ACC112 (cell line): ENCODE measurements around the gene ROPN1B.
"Not testable (repeated sequence)": the region's sequence is repeated elsewhere in the genome, so short reads cannot be mapped to it uniquely, and the experiment has no call there.

Experiments
- H2AFZ ChIP-seq: fragments of 200-600 bp; sonication (generic); one replicate; pipeline ENCODE4 v1.6.0; 2017; ENCODE audit warnings: antibody characterized with exemption, low read length; ENCODE audit not compliant: unreplicated experiment
- H3K27ac ChIP-seq: fragments of 200-600 bp; sonication (generic); 2 replicates; pipeline ENCODE4 v1.5.1; 2014; ENCODE audit warnings: low read depth, mild to moderate bottlenecking, antibody characterized with exemption, low read length, moderate library complexity
- H3K27me3 ChIP-seq: fragments of 200-600 bp; sonication (generic); 2 replicates; pipeline ENCODE4 v1.6.1; 2014; ENCODE audit warnings: mild to moderate bottlenecking, antibody characterized with exemption, low read length, moderate library complexity, mixed read lengths; ENCODE audit not compliant: insufficient read depth
- H3K36me3 ChIP-seq: fragments of 200-600 bp; sonication (generic); 2 replicates; pipeline ENCODE4 v1.6.1; 2016; ENCODE audit warnings: mild to moderate bottlenecking, antibody characterized with exemption, low read length, moderate library complexity, mixed read lengths; ENCODE audit not compliant: insufficient read depth
- H3K4me1 ChIP-seq: fragments of 200-600 bp; sonication (generic); one replicate; pipeline ENCODE4 v1.6.1; 2016; ENCODE audit warnings: low read length, mixed read lengths; ENCODE audit not compliant: insufficient read depth, unreplicated experiment, control insufficient read depth
- H3K4me3 ChIP-seq: fragments of 200-600 bp; sonication (generic); 2 replicates; pipeline ENCODE4 v1.5.1; 2014; ENCODE audit warnings: mild to moderate bottlenecking, low read depth, low read length
- H3K79me2 ChIP-seq: fragments of 200-600 bp; sonication (generic); one replicate; pipeline ENCODE4 v1.6.0; 2016; ENCODE audit warnings: low read length; ENCODE audit not compliant: control insufficient read depth, unreplicated experiment, insufficient read depth

ROPN1B gene

GRCh38 chr3:125933397-125934173 is 35.4 kb upstream of the ROPN1B start:
- H3K27me3 ChIP-seq, H3K27ac ChIP-seq, H3K36me3 ChIP-seq, H3K4me1 ChIP-seq, H3K4me3 ChIP-seq, H3K79me2 ChIP-seq, H2AFZ ChIP-seq: not testable (repeated sequence)

- H3K79me2 ChIP-seq, H3K27ac ChIP-seq, H3K27me3 ChIP-seq, H3K4me3 ChIP-seq, H2AFZ ChIP-seq, H3K36me3 ChIP-seq, H3K4me1 ChIP-seq: not testable (repeated sequence)
Observed at GRCh38 chr3:125935252-125935874, 33.6 kb upstream of the ROPN1B start.

- H3K4me1 ChIP-seq, H3K27me3 ChIP-seq, H3K27ac ChIP-seq, H2AFZ ChIP-seq, H3K79me2 ChIP-seq, H3K36me3 ChIP-seq, H3K4me3 ChIP-seq: not testable (repeated sequence)
Observed at GRCh38 chr3:125936210-125936815, 32.7 kb upstream of the ROPN1B start.

- H3K4me3 ChIP-seq, H2AFZ ChIP-seq, H3K27me3 ChIP-seq, H3K27ac ChIP-seq, H3K36me3 ChIP-seq, H3K79me2 ChIP-seq, H3K4me1 ChIP-seq: not testable (repeated sequence)
Observed at GRCh38 chr3:125936891-125937290, 32.1 kb upstream of the ROPN1B start.

- H3K27ac ChIP-seq, H3K4me3 ChIP-seq, H3K36me3 ChIP-seq: not testable (repeated sequence)
Observed at GRCh38 chr3:125947806-125948205, 21.2 kb upstream of the ROPN1B start.

GRCh38 chr3:125948901-125949300 is 20.1 kb upstream of the ROPN1B start:
- H3K4me3 ChIP-seq, H3K36me3 ChIP-seq, H3K79me2 ChIP-seq, H3K27ac ChIP-seq, H2AFZ ChIP-seq, H3K4me1 ChIP-seq: not testable (repeated sequence)
- H3K27me3 ChIP-seq = peaks cover 40% of the 10 kb centered on the region

More at GRCh38 chr3:125947806-125948205, 21.2 kb upstream of the ROPN1B start:
- H2AFZ ChIP-seq, H3K4me1 ChIP-seq, H3K79me2 ChIP-seq: not testable (repeated sequence)
- H3K27me3 ChIP-seq = peaks cover 48% of the 10 kb centered on the region

GRCh38 chr3:125951176-125951575 is 17.8 kb upstream of the ROPN1B start:
- H3K36me3 ChIP-seq, H3K4me1 ChIP-seq, H3K27ac ChIP-seq, H3K4me3 ChIP-seq, H2AFZ ChIP-seq, H3K79me2 ChIP-seq: not testable (repeated sequence)
- peaks cover 26% of the 10 kb centered on the region for H3K27me3 ChIP-seq

- H2AFZ ChIP-seq, H3K4me3 ChIP-seq, H3K79me2 ChIP-seq, H3K4me1 ChIP-seq, H3K36me3 ChIP-seq, H3K27ac ChIP-seq: not testable (repeated sequence)
- H3K27me3 ChIP-seq = peaks cover 27% of the 10 kb centered on the region
Observed at GRCh38 chr3:125957020-125957419, 12.0 kb upstream of the ROPN1B start.

GRCh38 chr3:125957674-125958510 is 11.1 kb upstream of the ROPN1B start:
- H3K4me1 ChIP-seq = no peaks in the 10 kb centered on the region
- no peaks in the 10 kb centered on the region for H3K36me3 ChIP-seq
- peaks cover 27% of the 10 kb centered on the region for H3K27me3 ChIP-seq
- H3K4me3 ChIP-seq = no peak overlapping the region
- H2AFZ ChIP-seq = no peak overlapping the region
- no peak overlapping the region for H3K27ac ChIP-seq
- no peaks in the 10 kb centered on the region for H3K79me2 ChIP-seq

GRCh38 chr3:125958511-125959316 is 10.3 kb upstream of the ROPN1B start:
- no peaks in the 10 kb centered on the region for H3K36me3 ChIP-seq
- H3K79me2 ChIP-seq = no peaks in the 10 kb centered on the region
- no peaks in the 10 kb centered on the region for H3K4me1 ChIP-seq
- no peak overlapping the region for H3K27ac ChIP-seq
- no peak overlapping the region for H3K4me3 ChIP-seq
- peaks cover 30% of the 10 kb centered on the region for H3K27me3 ChIP-seq
- H2AFZ ChIP-seq = no peak overlapping the region
